T47D (cell line): ENCODE measurements around the gene PIP5K1A.

Experiments
- DNase-seq, 2 experiments: peaks; one replicate each; pipeline versions ENCODE4 v3.0.0 to v3.0.0-alpha.2; 2011 to 2012; ENCODE audit warnings: low read depth in 1 of 2, low spot score in 1 of 2
- JUND ChIP-seq: IDR thresholded peaks from 2 replicates; pipeline ENCODE4 v1.6.1; 2012; ENCODE audit warnings: low read depth
- in situ Hi-C: cut with HindIII; loops from 2 replicates; pipeline ENCODE4 v1.10.0; 2016; ENCODE audit warnings: low sequenced_read_pairs, low pct_unique_long_range_greater_than_20kb

Gene PIP5K1A

GRCh38 chr1:151198254-151199127, at the start of gene PIP5K1A:
Gene PIP5K1A, plus strand, starts transcription at chr1:151198552. Its CDS starts 445 bp downstream, at chr1:151198997.
- in situ Hi-C loops, result no loop called here
- DNase-seq, result peak; percentile 96 to 100
- no peak for TF ChIP-seq JUND

GRCh38 chr1:151156515-151156819, 41.9 kb upstream of the PIP5K1A start, which contains the start of gene TNFAIP8L2:
Gene TNFAIP8L2, plus strand, starts transcription at chr1:151156649. Its CDS starts 2,049 bp downstream, at chr1:151158698.
- in situ Hi-C loops, result no loop called here
- no peak for DNase-seq
- no peak for TF ChIP-seq JUND

GRCh38 chr1:151157067-151157531, 41.3 kb upstream of the PIP5K1A start:
- no peak for DNase-seq
- in situ Hi-C loops, result no loop called here
- TF ChIP-seq JUND, result no peak

- in situ Hi-C loops, result no loop called here
- TF ChIP-seq JUND, result no peak
- no peak for DNase-seq
Measured at GRCh38 chr1:151158326-151158725, 40.0 kb upstream of the PIP5K1A start.

- in situ Hi-C loops, result no loop called here
- DNase-seq, result no peak
- no peak for TF ChIP-seq JUND
Measured at GRCh38 chr1:151158751-151159251, 39.6 kb upstream of the PIP5K1A start.

GRCh38 chr1:151159373-151159772, 39.0 kb upstream of the PIP5K1A start:
- DNase-seq, result no peak
- in situ Hi-C loops, result no loop called here

GRCh38 chr1:151164732-151165280, 33.5 kb upstream of the PIP5K1A start:
- no peak for TF ChIP-seq JUND
- in situ Hi-C loops, result no loop called here
- DNase-seq, result peak in 1 of 2 experiments; percentile 38

More at GRCh38 chr1:151159373-151159772, 39.0 kb upstream of the PIP5K1A start:
- no peak for TF ChIP-seq JUND

GRCh38 chr1:151165281-151165737, 33.0 kb upstream of the PIP5K1A start:
- in situ Hi-C loops, result no loop called here
- no peak for DNase-seq
- TF ChIP-seq JUND, result no peak

GRCh38 chr1:151165738-151166504, 32.4 kb upstream of the PIP5K1A start, which contains the start of the genes LYSMD1 and SCNM1:
Gene LYSMD1, minus strand, starts transcription at chr1:151165902. Its CDS starts 644 bp downstream, at chr1:151165258.
Gene SCNM1, plus strand, starts transcription at chr1:151166144. Its CDS starts 9 bp downstream, at chr1:151166153.
- in situ Hi-C loops, result no loop called here
- DNase-seq, result peak; percentile 89 to 100
- TF ChIP-seq JUND, result no peak

GRCh38 chr1:151166505-151166956, 31.8 kb upstream of the PIP5K1A start:
- DNase-seq, result peak in 1 of 2 experiments; percentile 30
- in situ Hi-C loops, result no loop called here
- no peak for TF ChIP-seq JUND

- TF ChIP-seq JUND, result no peak
Measured at GRCh38 chr1:151167116-151167515, 31.2 kb upstream of the PIP5K1A start.

GRCh38 chr1:151171190-151171589, 27.2 kb upstream of the PIP5K1A start:
- TF ChIP-seq JUND, result no peak
- in situ Hi-C loops, result no loop called here

More at GRCh38 chr1:151167116-151167515, 31.2 kb upstream of the PIP5K1A start:
- in situ Hi-C loops, result no loop called here
- no peak for DNase-seq

More at GRCh38 chr1:151171190-151171589, 27.2 kb upstream of the PIP5K1A start:
- DNase-seq, result no peak
